Common myeloid progenitor, CD34-positive (primary cell): Measurements from ENCODE around the gene IGSF3.
"Not testable (repeated sequence)": the region's sequence is repeated elsewhere in the genome, so short reads cannot be mapped to it uniquely, and the experiment has no call there.

ENCODE experiments used
- CTCF ChIA-PET: fragments of 350-600 bp; sonication (Branson Sonifier 250); formaldehyde crosslinking; loops from one replicate; lab custom pipeline; 2021; ENCODE audit warnings: antibody characterized with exemption; lab: Charles Lee
- POLR2A ChIA-PET: fragments of 350-600 bp; sonication (Branson Sonifier 250); formaldehyde crosslinking; loops from one replicate; lab custom pipeline; 2021; ENCODE audit warnings: antibody characterized with exemption; lab: Charles Lee
- DNase-seq, 3 donors: peaks; one replicate each; pipeline versions ENCODE4 v3.0.0 to v3.0.0-alpha.2; 2013
- H3K27ac ChIP-seq, 2 experiments: 1 replicate in 1 of 2; 2 replicates in 1 of 2; pipeline ENCODE4 v1.7.0; 2013; ENCODE audit warnings: inconsistent platforms in 2 of 2, low read length in 2 of 2, mild to moderate bottlenecking in 2 of 2, low read depth in 1 of 2, moderate library complexity in 1 of 2; ENCODE audit not compliant: severe bottlenecking in 2 of 2, insufficient read depth in 1 of 2, poor library complexity in 1 of 2
- H3K27me3 ChIP-seq, 5 experiments: replicated peaks in 2 of 5; 1 replicate in 3 of 5; 2 replicates in 2 of 5; pipeline versions ENCODE4 v1.6.1 to v1.7.0; 2013; ENCODE audit warnings: low read length in 4 of 5, mild to moderate bottlenecking in 2 of 5, moderate library complexity in 2 of 5, inconsistent platforms in 1 of 5; ENCODE audit not compliant: insufficient read depth in 5 of 5, control insufficient read depth in 4 of 5
- H3K36me3 ChIP-seq, 4 experiments: 1 replicate in 2 of 4; 2 replicates in 2 of 4; pipeline versions ENCODE4 v1.6.1 to v1.7.0; 2013; ENCODE audit warnings: low read length in 3 of 4, control low read depth in 1 of 4, mild to moderate bottlenecking in 1 of 4; ENCODE audit not compliant: control insufficient read depth in 4 of 4, insufficient read depth in 4 of 4
- H3K4me1 ChIP-seq, 4 experiments: 1 replicate in 3 of 4; 2 replicates in 1 of 4; pipeline versions ENCODE4 v1.6.1 to v1.7.1; 2013; ENCODE audit warnings: low read length in 3 of 4, mild to moderate bottlenecking in 3 of 4, control low read depth in 1 of 4, inconsistent platforms in 1 of 4, moderate library complexity in 1 of 4; ENCODE audit not compliant: control insufficient read depth in 4 of 4, insufficient read depth in 4 of 4; ENCODE audit errors: control extremely low read depth in 1 of 4
- H3K4me3 ChIP-seq, 7 experiments: 1 replicate in 4 of 7; 2 replicates in 3 of 7; pipeline versions ENCODE4 v1.5.1 to v1.7.0; 2013; ENCODE audit warnings: mild to moderate bottlenecking in 7 of 7, low read length in 6 of 7, moderate library complexity in 6 of 7, inconsistent platforms in 2 of 7, low read depth in 2 of 7, control low read depth in 1 of 7; ENCODE audit not compliant: insufficient read depth in 4 of 7, control insufficient read depth in 1 of 7; ENCODE audit errors: extremely low read depth in 1 of 7
- H3K9me3 ChIP-seq, 5 experiments: 1 replicate in 4 of 5; 2 replicates in 1 of 5; pipeline versions ENCODE4 v1.6.1 to v1.7.1; 2013; ENCODE audit warnings: low read length in 4 of 5, mild to moderate bottlenecking in 2 of 5, inconsistent platforms in 1 of 5, low read depth in 1 of 5, moderate library complexity in 1 of 5; ENCODE audit not compliant: control insufficient read depth in 4 of 5, insufficient read depth in 2 of 5; ENCODE audit errors: control extremely low read depth in 1 of 5
- WGBS: methylation state at CpG from one replicate; pipeline ENCODE4 v1.1.5; 2013; ENCODE audit not compliant: insufficient coverage; 5-methylcytosine and 5-hydroxymethylcytosine counted together

The IGSF3 gene

GRCh38 chr1:116589101-116589735 lies 78.3 kb downstream of the IGSF3 start:
- H3K36me3 ChIP-seq, H3K4me1 ChIP-seq, DNase-seq, H3K9me3 ChIP-seq, H3K27ac ChIP-seq, H3K4me3 ChIP-seq, H3K27me3 ChIP-seq, POLR2A ChIA-PET: not testable (repeated sequence)
- WGBS, result 89% methylated on average over 6 of the region's 9 CpGs
- CTCF ChIA-PET, result interaction anchor here (1.6 kb wide), 1 partner anchor 15 kb away, joined by 4 read pairs; no protein-coding TSS in a partner anchor

GRCh38 chr1:116587501-116588227 lies 79.9 kb downstream of the IGSF3 start:
- Histone ChIP-seq H3K27me3 (no peaks in the 10 kb centered on the region), H3K27ac (no peak overlapping the region), H3K4me3 (no peak overlapping the region), H3K9me3 (no peaks in the 10 kb centered on the region), H3K36me3 (no peaks in the 10 kb centered on the region), H3K4me1 (peaks cover 0 to 10% (median 9%) of the 10 kb centered on the region in 4 experiments)
- POLR2A ChIA-PET, result no interaction called here
- DNase-seq, result peak in 2 of 3 donors; percentile 32 to 43
- CTCF ChIA-PET, result interaction anchor here (1.0 to 1.6 kb wide), 3 partner anchors 8 to 13 kb away, joined by 3 to 4 read pairs (median 3); no protein-coding TSS in a partner anchor
- WGBS, result 52% methylated on average over 5 of the region's 5 CpGs

GRCh38 chr1:116586741-116587143 lies 80.8 kb downstream of the IGSF3 start:
- DNase-seq, result no peak
- CTCF ChIA-PET, result interaction anchor here (1.2 to 1.3 kb wide), 2 partner anchors 9 to 13 kb away, joined by 6 read pairs; no protein-coding TSS in a partner anchor
- Histone ChIP-seq H3K36me3 (no peaks in the 10 kb centered on the region), H3K9me3 (no peaks in the 10 kb centered on the region), H3K27ac (no peak overlapping the region), H3K4me1 (peaks cover 0 to 10% (median 9%) of the 10 kb centered on the region in 4 experiments), H3K27me3 (no peaks in the 10 kb centered on the region), H3K4me3 (no peak overlapping the region)
- POLR2A ChIA-PET, result no interaction called here
- 75% methylated on average over 2 of the region's 3 CpGs for WGBS

- no peak overlapping the region for H3K4me3 ChIP-seq
- ChIA-PET POLR2A (no interaction called here), CTCF (interaction anchor here (1.2 to 1.3 kb wide), 2 partner anchors 10 to 12 kb away, joined by 6 read pairs; no protein-coding TSS in a partner anchor)
- no peaks in the 10 kb centered on the region for H3K9me3 ChIP-seq
- H3K27me3 ChIP-seq, result no peaks in the 10 kb centered on the region
- H3K27ac ChIP-seq, result no peak overlapping the region
- 92% methylated on average over 1 of the region's 1 CpG for WGBS
- no peaks in the 10 kb centered on the region for H3K36me3 ChIP-seq
- H3K4me1 ChIP-seq, result peaks cover 0 to 10% (median 9%) of the 10 kb centered on the region in 4 experiments
- DNase-seq, result no peak
Measured at GRCh38 chr1:116585886-116586285, 81.6 kb downstream of the IGSF3 start.

- POLR2A ChIA-PET, result no interaction called here
- no peak overlapping the region for H3K27ac ChIP-seq
- peaks cover 0 to 4% (median 0%) of the 10 kb centered on the region in 5 experiments for H3K27me3 ChIP-seq
- WGBS, result 100% methylated on average over 2 of the region's 3 CpGs
- H3K9me3 ChIP-seq, result no peaks in the 10 kb centered on the region
- DNase-seq, result no peak
- H3K4me1 ChIP-seq, result no peaks in the 10 kb centered on the region
- CTCF ChIA-PET, result interaction anchor here (3.2 kb wide), 1 partner anchor 14 kb away, joined by 15 read pairs; no protein-coding TSS in a partner anchor
- H3K36me3 ChIP-seq, result no peaks in the 10 kb centered on the region
- no peak overlapping the region for H3K4me3 ChIP-seq
Measured at GRCh38 chr1:116581323-116581885, 86.1 kb downstream of the IGSF3 start.

- 98% methylated on average over 5 of the region's 7 CpGs for WGBS
- H3K27ac ChIP-seq, result no peak overlapping the region
- H3K36me3 ChIP-seq, result no peaks in the 10 kb centered on the region
- H3K4me1 ChIP-seq, result no peaks in the 10 kb centered on the region
- H3K4me3 ChIP-seq, result no peak overlapping the region
- ChIA-PET POLR2A (no interaction called here), CTCF (no interaction called here)
- H3K27me3 ChIP-seq, result peaks cover 0 to 4% (median 0%) of the 10 kb centered on the region in 5 experiments
- H3K9me3 ChIP-seq, result no peaks in the 10 kb centered on the region
- no peak for DNase-seq
Measured at GRCh38 chr1:116580446-116581322, 86.8 kb downstream of the IGSF3 start.
